NCI-H128 (cell line): ENCODE results near the gene TULP4.
A peak's percentile ranks its signal among the peaks of the same experiment; 100 is the strongest.
"Not testable (repeated sequence)": the region's sequence is repeated elsewhere in the genome, so short reads cannot be mapped to it uniquely, and the experiment has no call there.

ENCODE experiments used
- DNase-seq: peaks from one replicate; lab custom pipeline; 2025; ENCODE audit not compliant: unreplicated experiment; lab: John Stamatoyannopoulos, UW

TULP4 gene

GRCh38 chr6:158295976-158296853 is 16.1 kb upstream of the TULP4 start:
- DNase-seq = not testable (repeated sequence)

GRCh38 chr6:158296854-158297324 is 15.4 kb upstream of the TULP4 start:
- not testable (repeated sequence) for DNase-seq

GRCh38 chr6:158297657-158298056 is 14.6 kb upstream of the TULP4 start:
- DNase-seq = not testable (repeated sequence)

- peak; percentile 35 for DNase-seq
Measured at GRCh38 chr6:158300306-158301143, 11.7 kb upstream of the TULP4 start.

GRCh38 chr6:158301561-158301960 is 10.7 kb upstream of the TULP4 start:
- DNase-seq = not testable (repeated sequence)

- DNase-seq = not testable (repeated sequence)
Measured at GRCh38 chr6:158302195-158302796, 10.0 kb upstream of the TULP4 start.

- no peak for DNase-seq
Measured at GRCh38 chr6:158303210-158303731, 9.0 kb upstream of the TULP4 start.

GRCh38 chr6:158304254-158304653 is 8.0 kb upstream of the TULP4 start:
- DNase-seq = no peak

- DNase-seq = no peak
Measured at GRCh38 chr6:158309814-158310213, 2.5 kb upstream of the TULP4 start.

- no peak for DNase-seq
Measured at GRCh38 chr6:158311193-158311592, 1.1 kb upstream of the TULP4 start.

GRCh38 chr6:158311626-158312025 is 639 bp upstream of the TULP4 start:
- DNase-seq = no peak

GRCh38 chr6:158312672-158313397 is 570 bp downstream of the TULP4 start:
- no peak for DNase-seq

- DNase-seq = no peak
Measured at GRCh38 chr6:158313989-158314388, 1.7 kb downstream of the TULP4 start.

- DNase-seq = no peak
Measured at GRCh38 chr6:158314737-158315136, 2.5 kb downstream of the TULP4 start.

- DNase-seq = no peak
Measured at GRCh38 chr6:158316022-158316421, 3.8 kb downstream of the TULP4 start.

GRCh38 chr6:158321960-158322359 is 9.7 kb downstream of the TULP4 start:
- no peak for DNase-seq

- DNase-seq = no peak
Measured at GRCh38 chr6:158322400-158322723, 10.1 kb downstream of the TULP4 start.

- no peak for DNase-seq
Measured at GRCh38 chr6:158322724-158323560, 10.7 kb downstream of the TULP4 start.

GRCh38 chr6:158323561-158323958 is 11.3 kb downstream of the TULP4 start:
- DNase-seq = no peak

- no peak for DNase-seq
Measured at GRCh38 chr6:158324136-158324535, 11.9 kb downstream of the TULP4 start.
